ENCODE measurements around the gene SPIRE2. TPM values are rescaled to one million over a fixed set of nuclear protein-coding genes. Genes with fewer than 3 reads are reported as not detected.
"Not testable (repeated sequence)": the region's sequence is repeated elsewhere in the genome, so short reads cannot be mapped to it uniquely, and the experiment has no call there.

SPIRE2 gene
- total and polyA plus RNA-seq, 2 of the 4 experiments (the other 2 are of a cell fraction) = 0.72 to 1.9 TPM

GRCh38 chr16:89913408-89914387, 85.4 kb downstream of the SPIRE2 start (continued):
- no peak for TF ChIP-seq USF2 (IDR thresholded peaks at IDR 0.05; ENCODE audit: low read depth, low read length)

GRCh38 chr16:89914642-89915285, 86.5 kb downstream of the SPIRE2 start:
- CTCF ChIA-PET; intact Hi-C loops (cut with micrococcal nuclease); BruUV-seq (replicated peaks): not testable (repeated sequence)

More at GRCh38 chr16:89914642-89915285, 86.5 kb downstream of the SPIRE2 start:
- in situ Hi-C loops (cut with MboI; ENCODE audit: low sequenced_read_pairs); H3K23ac ChIP-seq (ENCODE audit: low read depth, low read length); H2BK5ac ChIP-seq (ENCODE audit: low read depth, low read length, poor library complexity, severe bottlenecking); H3K4ac ChIP-seq (ENCODE audit: low read depth, low read length); H3K27me3 ChIP-seq (ENCODE audit: control insufficient read depth, insufficient read depth, low read length); H4K5ac ChIP-seq (ENCODE audit: low read depth, low read length); H3K4me2 ChIP-seq (ENCODE audit: low read depth, low read length); H3K9me3 ChIP-seq (ENCODE audit: control insufficient read depth, insufficient read depth, low read length); H3K14ac ChIP-seq (replicated peaks; ENCODE audit: low read depth, low read length); POLR2A ChIA-PET (ENCODE audit: unreplicated experiment); ATAC-seq (ENCODE audit: low read depth); DNase-seq; H2BK120ac ChIP-seq (ENCODE audit: low read depth, low read length); H2AFZ ChIP-seq (replicated peaks; ENCODE audit: low read length, poor library complexity); dilution Hi-C loops (cut with HindIII; ENCODE audit: low sequenced_read_pairs, unreplicated experiment); H3K27ac ChIP-seq (ENCODE audit: insufficient read depth, low read length); H4K91ac ChIP-seq (ENCODE audit: insufficient read depth, low read depth, low read length); H3K56ac ChIP-seq (ENCODE audit: extremely low read depth, insufficient read depth, low read length); H4K8ac ChIP-seq (ENCODE audit: low read depth in 2 of 2, low read length in 2 of 2); H2BK15ac ChIP-seq (ENCODE audit: low read depth, low read length); H2BK20ac ChIP-seq (ENCODE audit: low read depth, low read length); H3K9ac ChIP-seq (ENCODE audit: low read depth, low read length); H3K4me3 ChIP-seq (ENCODE audit: insufficient read depth, low read depth, low read length); H2AK5ac ChIP-seq (ENCODE audit: low read depth, low read length); H3K18ac ChIP-seq (ENCODE audit: low read depth, low read length): not testable (repeated sequence)
- Histone ChIP-seq H3K36me3 (ENCODE audit: control insufficient read depth, insufficient read depth, low read length) (peaks cover 31% of the 10 kb centered on the region), H3K79me1 (ENCODE audit: low read depth in 1 of 2, low read length in 2 of 2) (peaks cover 0 to 32% of the 10 kb centered on the region in 2 experiments), H3K4me1 (ENCODE audit: control insufficient read depth, insufficient read depth, low read length) (peaks cover 15% of the 10 kb centered on the region), H2AK9ac (replicated peaks; ENCODE audit: low read depth, low read length, poor library complexity) (peak overlapping the region; percentile 70), H3K9me1 (ENCODE audit: insufficient read depth, low read length) (peaks cover 16% of the 10 kb centered on the region), H4K20me1 (ENCODE audit: insufficient read depth, low read length) (peaks cover 10% of the 10 kb centered on the region)
- WGBS, 2 experiments (ENCODE audit: extremely low coverage in 2 of 2, insufficient read length in 1 of 2) = 67% methylated on average over 4 of the region's 11 CpGs; no CpG with 5 or more reads in 1 of the 2 experiments

All from IMR-90 (cell line).